GM18502 (cell line): ENCODE data around the gene LPO.

Experiments used
- ATAC-seq: cut with Tn5 transposase; IDR thresholded peaks from one replicate; pipeline ENCODE4 v1.9.1; 2021; ENCODE audit warnings: mild to moderate bottlenecking; ENCODE audit not compliant: unreplicated experiment, poor library complexity

Gene LPO

GRCh38 chr17:58314706-58315015, 76.3 kb downstream of the LPO start:
- no peak for ATAC-seq

GRCh38 chr17:58315281-58315711, 76.9 kb downstream of the LPO start:
- no peak for ATAC-seq

- no peak for ATAC-seq
Observed at GRCh38 chr17:58315750-58316149, 77.4 kb downstream of the LPO start.

GRCh38 chr17:58316260-58316960, 78.0 kb downstream of the LPO start:
- no peak for ATAC-seq

GRCh38 chr17:58317421-58318064, 79.2 kb downstream of the LPO start:
- peak; percentile 69 for ATAC-seq

- no peak for ATAC-seq
Observed at GRCh38 chr17:58318065-58318481, 79.7 kb downstream of the LPO start.
